ENCODE data around the gene AOAH. TPM values are rescaled to one million over a fixed set of nuclear protein-coding genes. Genes with fewer than 3 reads are reported as not detected.

Gene AOAH
- total RNA-seq, 4 donors from 2014 or later: 0.93 to 20.5 (median 9.9) TPM

GRCh38 chr7:36692456-36692855 lies 31.8 kb downstream of the AOAH start:
- no peak overlapping the region for H3K4me3 ChIP-seq
- H3K27ac ChIP-seq: no peak overlapping the region
- no peaks in the 10 kb centered on the region for H3K27me3 ChIP-seq
- TF ChIP-seq POLR2A (IDR thresholded peaks at IDR 0.05): no peak
- TF ChIP-seq POLR2AphosphoS5 (IDR thresholded peaks at IDR 0.05): no peak
- no peak for TF ChIP-seq EP300 (IDR thresholded peaks at IDR 0.05)
- peaks cover 0 to 7% (median 0%) of the 10 kb centered on the region in 3 donors for H3K4me1 ChIP-seq
- ATAC-seq: no peak
- no peaks in the 10 kb centered on the region for H3K9me3 ChIP-seq
- no peaks in the 10 kb centered on the region for H3K36me3 ChIP-seq
- WGBS, 2 donors (ENCODE audit: low coverage in 1 of 2): 54 to 74% methylated on average over 4 to 5 of the region's 5 CpGs

- H3K4me3 ChIP-seq: no peak overlapping the region
- TF ChIP-seq POLR2AphosphoS5 (IDR thresholded peaks at IDR 0.05): no peak
- TF ChIP-seq POLR2A (IDR thresholded peaks at IDR 0.05): no peak
- peaks cover 0 to 7% (median 0%) of the 10 kb centered on the region in 3 donors for H3K4me1 ChIP-seq
- H3K36me3 ChIP-seq: no peaks in the 10 kb centered on the region
- ATAC-seq: no peak
- H3K9me3 ChIP-seq: no peaks in the 10 kb centered on the region
- no peaks in the 10 kb centered on the region for H3K27me3 ChIP-seq
- 57 to 62% methylated on average over 3 of the region's 4 CpGs for WGBS, 2 donors (ENCODE audit: low coverage in 1 of 2)
- no peak overlapping the region for H3K27ac ChIP-seq
Observed at GRCh38 chr7:36691983-36692382, 32.3 kb downstream of the AOAH start.

GRCh38 chr7:36690514-36691187 lies 33.6 kb downstream of the AOAH start:
- H3K27me3 ChIP-seq: no peaks in the 10 kb centered on the region
- H3K4me1 ChIP-seq: peaks cover 0 to 7% (median 0%) of the 10 kb centered on the region in 3 donors
- no peak overlapping the region for H3K27ac ChIP-seq
- no peaks in the 10 kb centered on the region for H3K36me3 ChIP-seq
- TF ChIP-seq POLR2A (IDR thresholded peaks at IDR 0.05) (no peak), CTCF (IDR thresholded peaks at IDR 0.05) (no peak)
- H3K9me3 ChIP-seq: no peaks in the 10 kb centered on the region
- 21 to 23% methylated on average over 6 of the region's 6 CpGs for WGBS, 2 donors (ENCODE audit: low coverage in 1 of 2)
- no peak for ATAC-seq
- H3K4me3 ChIP-seq: no peak overlapping the region

- Histone ChIP-seq H3K36me3 (no peaks in the 10 kb centered on the region), H3K9me3 (no peaks in the 10 kb centered on the region), H3K27ac (no peak overlapping the region), H3K27me3 (no peaks in the 10 kb centered on the region), H3K4me1 (peaks cover 0 to 7% (median 0%) of the 10 kb centered on the region in 3 donors), H3K4me3 (no peak overlapping the region)
- ATAC-seq: no peak
- 62 to 72% methylated on average over 3 to 4 of the region's 4 CpGs for WGBS, 2 donors (ENCODE audit: low coverage in 1 of 2)
- TF ChIP-seq CTCF (IDR thresholded peaks at IDR 0.05) (no peak), POLR2AphosphoS5 (IDR thresholded peaks at IDR 0.05) (no peak), POLR2A (IDR thresholded peaks at IDR 0.05) (no peak), EP300 (IDR thresholded peaks at IDR 0.05) (no peak)
Observed at GRCh38 chr7:36690041-36690440, 34.3 kb downstream of the AOAH start.

GRCh38 chr7:36686499-36686898 lies 37.8 kb downstream of the AOAH start:
- peaks cover 0 to 7% (median 0%) of the 10 kb centered on the region in 3 donors for H3K4me1 ChIP-seq
- WGBS, 2 donors (ENCODE audit: low coverage in 1 of 2): 20 to 36% methylated on average over 1 to 5 of the region's 5 CpGs
- no peaks in the 10 kb centered on the region for H3K36me3 ChIP-seq
- H3K4me3 ChIP-seq: no peak overlapping the region
- TF ChIP-seq POLR2A (IDR thresholded peaks at IDR 0.05) (no peak), EP300 (IDR thresholded peaks at IDR 0.05) (no peak), POLR2AphosphoS5 (IDR thresholded peaks at IDR 0.05) (no peak), CTCF (IDR thresholded peaks at IDR 0.05) (no peak)
- H3K9me3 ChIP-seq: no peaks in the 10 kb centered on the region
- H3K27me3 ChIP-seq: no peaks in the 10 kb centered on the region
- ATAC-seq: no peak
- H3K27ac ChIP-seq: no peak overlapping the region

GRCh38 chr7:36684954-36685353 lies 39.3 kb downstream of the AOAH start:
- Histone ChIP-seq H3K27ac (no peak overlapping the region), H3K9me3 (no peaks in the 10 kb centered on the region), H3K27me3 (no peaks in the 10 kb centered on the region), H3K4me1 (no peaks in the 10 kb centered on the region), H3K4me3 (no peak overlapping the region), H3K36me3 (no peaks in the 10 kb centered on the region)
- no peak for ATAC-seq
- 76 to 78% methylated on average over 3 of the region's 3 CpGs for WGBS, 2 donors (ENCODE audit: low coverage in 1 of 2)
- TF ChIP-seq POLR2AphosphoS5 (IDR thresholded peaks at IDR 0.05) (no peak), CTCF (IDR thresholded peaks at IDR 0.05) (no peak), EP300 (IDR thresholded peaks at IDR 0.05) (no peak), POLR2A (IDR thresholded peaks at IDR 0.05) (no peak)
